Activated CD8-positive, alpha-beta T cell treated with anti-CD3 and anti-CD28 coated beads, Interleukin-2, amount 10 ng/mL, durations not matched to agents 7 days and 5 days (primary cell): ENCODE data around the gene CD8A. TPM values are rescaled to one million over a fixed set of nuclear protein-coding genes. Genes with fewer than 3 reads are reported as not detected.
"Not testable (repeated sequence)": the region's sequence is repeated elsewhere in the genome, so short reads cannot be mapped to it uniquely, and the experiment has no call there.

Experiments
- ATAC-seq: fragments of 150-1000 bp; cut with Tn5 transposase; one replicate; pipeline ENCODE4 v1.10.0; 2021; ENCODE audit warnings: moderate library complexity
- CTCF ChIA-PET: fragments of 350-600 bp; sonication (Branson Sonifier 250); formaldehyde crosslinking; loops from one replicate; lab custom pipeline; 2021; ENCODE audit warnings: antibody characterized with exemption; lab: Charles Lee
- POLR2A ChIA-PET: fragments of 350-600 bp; sonication (Branson Sonifier 250); formaldehyde crosslinking; loops from one replicate; lab custom pipeline; 2021; ENCODE audit warnings: antibody characterized with exemption; lab: Charles Lee
- DNase-seq: peaks from one replicate; pipeline ENCODE4 v3.0.0-alpha.2; 2020
- H3K27ac Mint-ChIP-seq: one replicate; pipeline ENCODE4 v1.8.0; 2021; ENCODE audit warnings: mild to moderate bottlenecking, mixed read lengths
- H3K27me3 Mint-ChIP-seq: one replicate; pipeline ENCODE4 v1.8.0; 2021; ENCODE audit warnings: low read depth, mixed read lengths
- H3K36me3 Mint-ChIP-seq: one replicate; pipeline ENCODE4 v1.8.0; 2021; ENCODE audit warnings: low read depth, mixed read lengths
- H3K4me1 Mint-ChIP-seq: one replicate; pipeline ENCODE4 v1.8.0; 2021; ENCODE audit warnings: low read depth, mixed read lengths
- H3K4me3 Mint-ChIP-seq: one replicate; pipeline ENCODE4 v1.8.0; 2021; ENCODE audit warnings: mild to moderate bottlenecking, mixed read lengths
- H3K9me3 Mint-ChIP-seq: one replicate; pipeline ENCODE4 v1.8.0; 2022; ENCODE audit warnings: mixed read lengths; ENCODE audit not compliant: insufficient read depth
- total RNA-seq, 2 experiments: library from RNA; stranded (reverse); gene quantifications; one replicate each; pipeline ENCODE4 v1.2.3, GENCODE V29; 2021

Gene CD8A
- total RNA-seq, 2 experiments from 2014 or later: 667 to 675 TPM

DNA sequence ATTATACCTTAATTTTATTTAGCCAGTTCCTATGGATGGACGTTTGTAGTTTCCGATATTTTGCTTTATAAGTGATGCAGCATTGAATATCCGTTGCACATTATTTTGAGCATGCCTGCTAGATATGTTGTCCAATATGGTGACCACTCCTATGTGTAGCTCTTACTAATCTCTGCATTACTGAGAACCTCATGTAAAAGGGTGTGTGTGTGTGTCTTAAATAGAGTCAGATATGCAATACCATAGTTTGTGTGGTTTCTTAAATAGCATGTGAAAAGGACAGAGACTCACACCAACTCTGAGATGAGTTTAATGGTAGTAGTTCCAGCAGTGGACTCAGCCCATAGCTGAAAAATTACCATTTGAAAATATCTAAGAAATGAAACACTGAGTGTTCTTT is 32.3 kb downstream of the CD8A start:
- CTCF ChIA-PET: interaction anchor here (1.2 kb wide), 1 partner anchor 51 kb away, joined by 3 read pairs; no protein-coding TSS in a partner anchor
- Mint-ChIP-seq H3K9me3 (no peaks in the 10 kb centered on the region), H3K36me3 (peaks cover 46% of the 10 kb centered on the region), H3K4me3 (no peak overlapping the region), H3K27me3 (no peaks in the 10 kb centered on the region), H3K4me1 (peaks cover 25% of the 10 kb centered on the region), H3K27ac (no peak overlapping the region)
- POLR2A ChIA-PET: no interaction called here
- no peak for ATAC-seq
- DNase-seq: no peak

DNA sequence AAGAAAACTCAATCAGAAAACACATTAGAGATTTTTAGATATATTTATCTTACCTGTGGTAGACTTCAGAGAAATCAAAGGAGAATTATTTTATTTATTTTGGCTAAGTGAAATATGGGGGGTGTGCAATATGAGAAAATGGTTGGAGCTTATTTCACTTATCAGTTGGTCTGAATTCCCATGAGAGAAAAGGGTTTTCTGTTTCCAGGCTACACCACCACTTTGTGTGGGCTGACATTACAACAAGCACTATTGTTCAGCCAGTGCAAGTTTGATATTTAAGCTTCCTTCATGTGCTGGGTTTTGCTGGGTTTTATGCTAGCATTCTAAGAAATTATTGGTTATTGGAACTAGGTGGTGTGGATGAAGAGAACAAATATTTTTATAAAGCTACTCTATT is 37.1 kb downstream of the CD8A start:
- DNase-seq: no peak
- CTCF ChIA-PET: interaction anchor here (0.9 to 2.4 kb wide), 6 partner anchors 9 to 533 kb away, joined by 3 to 10 read pairs (median 5); no protein-coding TSS in a partner anchor
- peaks cover 70% of the 10 kb centered on the region for H3K36me3 Mint-ChIP-seq
- POLR2A ChIA-PET: interaction anchor here (0.6 to 0.9 kb wide), 2 partner anchors 10 to 1193 kb away, joined by 3 to 5 read pairs; no protein-coding TSS in a partner anchor
- H3K27ac Mint-ChIP-seq: no peak overlapping the region
- peaks cover 16% of the 10 kb centered on the region for H3K9me3 Mint-ChIP-seq
- no peak overlapping the region for H3K4me3 Mint-ChIP-seq
- no peaks in the 10 kb centered on the region for H3K27me3 Mint-ChIP-seq
- ATAC-seq: no peak
- peaks cover 5% of the 10 kb centered on the region for H3K4me1 Mint-ChIP-seq

DNA sequence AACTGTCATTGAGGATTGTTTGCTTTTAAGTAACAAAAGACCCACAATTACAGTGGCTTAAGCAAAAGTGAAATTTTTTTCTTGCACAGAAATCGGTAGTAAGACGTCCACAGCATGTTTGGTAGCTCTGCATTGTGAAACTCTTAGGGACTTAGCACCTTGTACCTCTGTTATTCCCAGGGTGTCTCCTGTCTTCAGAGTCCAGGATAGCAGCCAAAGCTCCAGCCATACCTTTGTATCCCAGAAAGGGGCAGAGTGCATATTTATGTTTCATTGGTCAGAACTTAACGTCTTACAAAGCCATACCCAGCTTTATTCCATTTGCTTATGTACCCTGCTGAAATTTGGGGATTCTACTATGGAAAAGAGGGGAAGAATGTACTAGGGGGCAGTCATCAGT is 37.8 kb downstream of the CD8A start:
- Mint-ChIP-seq H3K36me3 (peaks cover 71% of the 10 kb centered on the region), H3K27me3 (no peaks in the 10 kb centered on the region), H3K4me3 (no peak overlapping the region), H3K27ac (no peak overlapping the region), H3K4me1 (peaks cover 6% of the 10 kb centered on the region), H3K9me3 (peaks cover 16% of the 10 kb centered on the region)
- ATAC-seq (no peak), DNase-seq (no peak)
- ChIA-PET CTCF (interaction anchor here (1.1 to 2.4 kb wide), 2 partner anchors 10 to 12 kb away, joined by 5 to 6 read pairs; no protein-coding TSS in a partner anchor), POLR2A (interaction anchor here (0.6 kb wide), 1 partner anchor 1192 kb away, joined by 3 read pairs; no protein-coding TSS in a partner anchor)

DNA sequence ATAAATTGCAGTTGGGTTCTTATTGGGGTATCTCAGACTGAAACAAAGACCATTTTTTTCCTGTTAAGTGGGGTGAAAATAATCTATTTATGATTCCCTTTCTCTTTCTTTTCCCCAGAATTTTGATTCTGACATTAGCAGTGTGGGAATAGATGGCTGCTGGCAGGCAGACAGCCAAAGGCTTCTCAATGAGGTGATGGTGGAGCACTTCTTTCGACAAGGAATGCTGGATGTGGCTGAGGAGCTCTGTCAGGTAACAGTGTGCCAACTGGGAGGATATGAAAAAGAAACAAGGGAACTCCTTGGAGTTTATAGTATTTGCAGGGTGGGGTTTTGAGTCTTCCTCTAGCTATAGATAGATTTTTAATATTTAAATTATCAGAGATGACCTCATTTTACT is 38.9 kb downstream of the CD8A start:
- Mint-ChIP-seq H3K36me3 (peaks cover 75% of the 10 kb centered on the region), H3K27me3 (no peaks in the 10 kb centered on the region), H3K4me3 (no peak overlapping the region), H3K4me1 (peaks cover 14% of the 10 kb centered on the region), H3K27ac (no peak overlapping the region), H3K9me3 (peaks cover 16% of the 10 kb centered on the region)
- DNase-seq: no peak
- ChIA-PET POLR2A (no interaction called here), CTCF (interaction anchor here (1.0 to 2.4 kb wide), 2 partner anchors 11 to 265 kb away, joined by 3 to 6 read pairs; no protein-coding TSS in a partner anchor)
- ATAC-seq: no peak

DNA sequence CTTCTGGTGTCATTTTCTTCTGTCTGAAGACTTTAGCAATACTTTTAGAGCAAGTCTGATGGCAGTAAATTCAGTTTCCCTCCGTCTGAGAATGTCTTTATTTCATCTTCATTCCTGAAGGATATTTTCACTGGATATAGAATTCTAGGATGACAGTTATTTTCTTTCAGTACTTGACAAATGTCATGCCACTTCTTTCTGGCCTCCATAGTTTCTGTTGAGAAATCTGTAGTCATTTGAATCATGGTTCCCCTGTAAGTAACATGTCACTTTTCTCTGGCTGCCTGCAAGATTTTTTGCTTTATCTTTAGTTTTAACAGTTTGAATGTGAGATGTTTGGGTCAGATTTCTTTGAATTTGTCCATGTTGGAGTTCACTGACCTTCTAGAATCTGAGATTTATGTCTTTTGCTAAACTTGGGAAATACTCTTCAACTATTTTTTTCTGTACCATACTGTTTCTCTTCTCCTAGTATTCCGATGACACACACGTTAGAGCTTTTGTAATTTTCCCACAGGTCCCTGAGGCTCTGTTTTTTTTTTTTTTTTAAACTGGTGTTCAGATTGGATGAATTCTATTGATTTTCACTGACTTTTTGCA is 40.4 kb downstream of the CD8A start:
- H3K4me1 Mint-ChIP-seq: peaks cover 14% of the 10 kb centered on the region
- no peak overlapping the region for H3K27ac Mint-ChIP-seq
- no peaks in the 10 kb centered on the region for H3K27me3 Mint-ChIP-seq
- peaks cover 16% of the 10 kb centered on the region for H3K9me3 Mint-ChIP-seq
- ChIA-PET POLR2A (no interaction called here), CTCF (no interaction called here)
- no peak for DNase-seq
- ATAC-seq: no peak
- no peak overlapping the region for H3K4me3 Mint-ChIP-seq
- H3K36me3 Mint-ChIP-seq: peaks cover 69% of the 10 kb centered on the region

DNA sequence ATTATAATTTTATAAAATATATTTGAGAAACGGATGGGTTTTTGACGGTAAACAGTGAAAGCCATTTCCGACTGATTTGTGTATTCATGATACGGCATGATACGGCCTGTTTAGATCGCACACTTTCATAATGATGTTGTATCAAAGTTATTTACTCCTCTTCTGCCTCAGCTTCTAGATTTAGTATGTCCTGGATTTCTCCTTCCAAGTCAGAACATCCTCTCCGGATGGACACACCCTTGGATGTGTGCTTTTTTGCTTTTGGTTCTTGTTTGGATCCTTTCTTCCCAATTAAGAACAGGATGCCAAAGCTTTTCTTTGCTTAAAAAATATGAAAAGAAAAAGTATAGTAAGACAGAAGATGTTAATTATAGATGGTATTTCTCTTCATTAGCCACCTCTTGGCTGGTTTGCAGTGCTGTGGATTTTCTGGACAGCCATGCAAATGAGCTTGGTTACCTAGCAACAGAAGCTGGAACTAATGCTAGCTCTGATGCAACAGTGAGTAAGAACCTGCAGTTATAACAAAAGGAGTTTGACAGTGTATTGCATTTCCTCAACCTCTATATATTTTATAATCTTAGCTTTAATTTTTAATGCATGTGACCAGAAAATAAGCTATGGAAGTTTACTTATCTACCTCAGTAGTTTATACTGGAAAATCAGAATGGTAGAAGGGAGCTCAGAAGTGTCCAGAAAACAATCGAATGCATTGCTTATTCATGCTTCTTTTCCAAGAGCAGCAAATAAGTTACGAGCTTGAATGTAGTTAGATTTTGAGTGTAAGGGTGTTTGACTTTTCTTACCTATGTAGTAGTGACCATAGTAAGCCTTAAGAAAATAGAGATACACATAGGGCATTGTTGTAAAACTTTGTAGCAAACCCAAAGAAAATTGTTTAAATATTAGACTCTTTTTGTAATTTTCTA is 42.7 kb downstream of the CD8A start:
- DNase-seq (no peak), ATAC-seq (no peak)
- Mint-ChIP-seq H3K27ac (no peak overlapping the region), H3K4me3 (no peak overlapping the region), H3K4me1 (peaks cover 14% of the 10 kb centered on the region), H3K9me3 (peaks cover 16% of the 10 kb centered on the region), H3K36me3 (peaks cover 68% of the 10 kb centered on the region), H3K27me3 (no peaks in the 10 kb centered on the region)
- ChIA-PET CTCF (interaction anchor here (0.7 to 1.8 kb wide), 3 partner anchors 15 to 230 kb away, joined by 3 to 9 read pairs (median 6); no protein-coding TSS in a partner anchor), POLR2A (no interaction called here)

DNA sequence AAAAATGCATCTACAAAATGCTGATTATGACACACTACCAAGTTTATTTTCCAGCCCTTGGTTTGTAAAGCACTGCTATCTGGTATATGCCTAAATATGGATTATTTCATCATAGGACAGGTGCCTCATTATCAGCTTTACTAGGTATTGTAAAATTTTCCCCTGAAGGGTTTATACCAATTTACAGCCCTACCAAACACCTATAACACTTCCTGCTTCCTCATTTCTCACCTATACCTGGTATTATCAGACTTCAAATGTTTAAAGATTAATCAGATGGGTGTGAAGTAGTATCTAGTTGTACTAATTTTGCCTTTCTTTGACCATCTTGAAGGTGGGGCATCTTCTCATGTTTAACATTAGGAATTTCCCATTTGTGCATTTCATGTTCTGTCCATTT is 43.8 kb downstream of the CD8A start:
- no peak overlapping the region for H3K27ac Mint-ChIP-seq
- peaks cover 16% of the 10 kb centered on the region for H3K4me1 Mint-ChIP-seq
- POLR2A ChIA-PET: no interaction called here

DNA sequence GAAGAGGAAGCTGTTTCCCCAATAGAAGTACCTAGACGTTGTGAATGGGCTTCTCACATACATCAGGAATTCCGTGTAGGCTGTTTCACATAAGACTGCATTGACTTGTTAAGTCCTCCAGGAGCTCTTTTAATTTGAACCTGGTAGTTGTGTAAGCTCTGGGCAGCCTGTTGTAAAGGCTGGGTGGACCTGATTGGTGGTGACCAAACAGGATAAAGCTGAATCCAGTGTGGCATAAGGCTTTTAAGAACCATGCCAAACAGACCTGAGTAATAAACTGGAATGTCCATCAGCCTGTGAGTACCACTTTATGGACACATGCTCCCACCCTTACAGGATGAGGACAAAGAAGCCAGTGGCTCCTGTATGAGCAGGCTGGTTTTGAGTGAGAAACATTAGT is 46.6 kb downstream of the CD8A start:
- ATAC-seq: no peak
- peaks cover 38% of the 10 kb centered on the region for H3K36me3 Mint-ChIP-seq
- ChIA-PET POLR2A (interaction anchor here (1.0 kb wide), 1 partner anchor 10 kb away, joined by 5 read pairs; no protein-coding TSS in a partner anchor), CTCF (interaction anchor here (1.3 kb wide), 1 partner anchor 21 kb away, joined by 3 read pairs; no protein-coding TSS in a partner anchor)
- no peak overlapping the region for H3K4me3 Mint-ChIP-seq
- H3K27ac Mint-ChIP-seq: no peak overlapping the region
- DNase-seq: no peak
- H3K4me1 Mint-ChIP-seq: peaks cover 10% of the 10 kb centered on the region
- H3K27me3 Mint-ChIP-seq: no peaks in the 10 kb centered on the region
- H3K9me3 Mint-ChIP-seq: no peaks in the 10 kb centered on the region

More for the DNA sequence above, 43.8 kb downstream of the CD8A start:
- ATAC-seq (no peak), DNase-seq (no peak)
- Mint-ChIP-seq H3K4me3 (no peak overlapping the region), H3K36me3 (peaks cover 62% of the 10 kb centered on the region), H3K27me3 (no peaks in the 10 kb centered on the region), H3K9me3 (peaks cover 14% of the 10 kb centered on the region)
- CTCF ChIA-PET: no interaction called here

DNA sequence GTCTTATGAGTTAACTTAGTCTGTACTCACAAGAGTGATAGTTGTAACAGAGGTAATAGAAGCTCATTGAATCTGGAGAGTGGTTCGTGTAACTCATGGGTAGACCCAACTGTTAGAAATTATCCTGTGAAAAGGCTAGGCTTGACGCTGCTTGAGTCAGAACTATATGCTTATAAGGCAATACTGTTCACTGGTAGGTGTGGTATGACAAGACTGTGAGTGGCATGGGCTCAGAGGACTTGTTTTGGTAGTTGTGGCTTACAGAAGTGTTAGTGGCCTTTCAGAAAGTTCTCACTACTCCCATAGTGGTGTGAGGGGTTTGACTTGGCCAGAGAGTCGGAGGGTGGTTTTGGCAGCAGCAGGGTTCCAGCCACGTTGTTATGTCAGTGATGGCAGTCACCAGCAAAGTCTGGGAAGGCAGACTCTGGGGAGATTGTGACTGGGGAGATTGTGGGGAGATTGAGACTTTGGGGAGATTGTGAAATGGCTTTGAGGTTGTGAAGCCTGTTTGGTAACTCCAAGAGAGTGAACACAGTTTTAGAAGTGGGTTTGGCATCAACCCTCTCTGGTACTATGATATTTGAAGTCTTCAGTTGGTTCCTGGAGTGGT is 48.7 kb downstream of the CD8A start:
- H3K4me1 Mint-ChIP-seq, CTCF ChIA-PET, H3K9me3 Mint-ChIP-seq, ATAC-seq, POLR2A ChIA-PET, H3K4me3 Mint-ChIP-seq, DNase-seq, H3K27me3 Mint-ChIP-seq, H3K27ac Mint-ChIP-seq: not testable (repeated sequence)
- peaks cover 26% of the 10 kb centered on the region for H3K36me3 Mint-ChIP-seq

DNA sequence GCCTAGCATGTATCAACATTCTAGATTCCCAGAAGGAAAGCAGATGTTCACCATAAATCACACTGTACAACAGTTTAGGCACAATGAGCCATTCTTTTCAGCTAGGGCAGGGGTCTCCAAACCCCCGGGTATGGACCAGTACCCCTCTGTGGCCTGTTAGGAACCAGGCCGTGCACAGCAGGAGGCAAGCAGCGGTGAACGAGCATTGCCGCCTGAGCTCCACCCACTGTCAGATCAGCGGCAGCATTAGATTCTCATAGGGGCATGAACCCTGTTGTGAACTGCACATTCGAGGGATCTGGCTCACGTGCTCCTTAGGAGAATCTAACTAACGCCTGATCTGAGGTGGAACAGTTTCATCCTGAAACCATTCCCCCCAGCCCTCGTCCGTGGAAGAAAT is 50.8 kb downstream of the CD8A start:
- ATAC-seq, H3K4me3 Mint-ChIP-seq, CTCF ChIA-PET, H3K4me1 Mint-ChIP-seq, H3K9me3 Mint-ChIP-seq, POLR2A ChIA-PET, DNase-seq, H3K27ac Mint-ChIP-seq, H3K27me3 Mint-ChIP-seq: not testable (repeated sequence)
- H3K36me3 Mint-ChIP-seq: peaks cover 17% of the 10 kb centered on the region

DNA sequence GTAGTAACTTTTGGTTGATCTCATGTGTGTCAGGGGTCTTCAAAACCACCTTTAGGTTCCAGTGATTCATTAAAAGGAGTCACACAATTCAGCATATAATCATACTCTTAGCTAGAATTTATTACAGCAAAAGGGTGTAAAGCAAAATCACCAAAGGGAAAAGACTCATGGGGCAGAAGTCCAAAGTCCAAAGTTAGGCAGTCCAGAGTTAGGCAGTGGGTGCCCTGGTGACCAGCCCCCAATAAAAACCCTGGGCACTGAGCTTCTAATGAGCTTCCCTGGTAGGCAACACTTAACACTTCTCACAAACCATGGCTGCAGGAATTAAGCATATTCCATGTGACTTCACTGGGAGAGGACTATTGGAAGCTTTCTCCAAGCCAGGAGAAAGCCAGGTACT is 51.2 kb downstream of the CD8A start:
- DNase-seq, H3K27me3 Mint-ChIP-seq, H3K9me3 Mint-ChIP-seq, ATAC-seq, H3K4me1 Mint-ChIP-seq, CTCF ChIA-PET, H3K4me3 Mint-ChIP-seq, H3K27ac Mint-ChIP-seq, POLR2A ChIA-PET: not testable (repeated sequence)
- H3K36me3 Mint-ChIP-seq: peaks cover 14% of the 10 kb centered on the region
